GM18507 (cell line): Measurements from ENCODE around the gene SEMA5A.

ENCODE experiments used
- DNase-seq: peaks from one replicate; pipeline ENCODE4 v3.0.0; 2011; ENCODE audit warnings: low read depth; ENCODE audit not compliant: insufficient read length; ENCODE audit errors: extremely low spot score
- FAIRE-seq: peaks from 2 replicates; lab custom pipeline; 2011; peaks lifted over from hg19 to GRCh38; lab: Jason Lieb, UNC

The SEMA5A gene

GRCh38 chr5:9519537-9519936 is 26.3 kb downstream of the SEMA5A start:
- DNase-seq (no peak), FAIRE-seq (no peak)

GRCh38 chr5:9516591-9516990 is 29.3 kb downstream of the SEMA5A start:
- FAIRE-seq, result no peak
- DNase-seq, result no peak

GRCh38 chr5:9515436-9515835 is 30.4 kb downstream of the SEMA5A start:
- FAIRE-seq (no peak), DNase-seq (no peak)

GRCh38 chr5:9514968-9515367 is 30.9 kb downstream of the SEMA5A start:
- no peak for DNase-seq
- no peak for FAIRE-seq

- no peak for FAIRE-seq
- DNase-seq, result no peak
These were observed 32.0 kb downstream of the SEMA5A start for GRCh38 chr5:9513827-9514226.

- no peak for FAIRE-seq
- DNase-seq, result no peak
These were observed 33.4 kb downstream of the SEMA5A start for GRCh38 chr5:9512457-9512856.

GRCh38 chr5:9507974-9508373 is 37.9 kb downstream of the SEMA5A start:
- no peak for DNase-seq

GRCh38 chr5:9505225-9505624 is 40.6 kb downstream of the SEMA5A start:
- FAIRE-seq (no peak), DNase-seq (no peak)

More at GRCh38 chr5:9507974-9508373, 37.9 kb downstream of the SEMA5A start:
- FAIRE-seq, result no peak

- DNase-seq, result no peak
- no peak for FAIRE-seq
These were observed 43.0 kb downstream of the SEMA5A start for GRCh38 chr5:9502864-9503263.

- DNase-seq, result no peak
These were observed 43.6 kb downstream of the SEMA5A start for GRCh38 chr5:9502050-9502834.

GRCh38 chr5:9500625-9501024 is 45.2 kb downstream of the SEMA5A start:
- no peak for FAIRE-seq
- no peak for DNase-seq

More at GRCh38 chr5:9502050-9502834, 43.6 kb downstream of the SEMA5A start:
- FAIRE-seq, result no peak

- no peak for DNase-seq
- FAIRE-seq, result no peak
These were observed 45.7 kb downstream of the SEMA5A start for GRCh38 chr5:9500193-9500592.

- no peak for FAIRE-seq
These were observed 46.4 kb downstream of the SEMA5A start for GRCh38 chr5:9499498-9499876.

GRCh38 chr5:9498541-9499497 is 47.1 kb downstream of the SEMA5A start:
- DNase-seq (no peak), FAIRE-seq (no peak)

More at GRCh38 chr5:9499498-9499876, 46.4 kb downstream of the SEMA5A start:
- no peak for DNase-seq

- FAIRE-seq, result no peak
- DNase-seq, result no peak
These were observed 48.5 kb downstream of the SEMA5A start for GRCh38 chr5:9497347-9497746.

- DNase-seq, result no peak
- no peak for FAIRE-seq
These were observed 49.1 kb downstream of the SEMA5A start for GRCh38 chr5:9496801-9497200.

- FAIRE-seq (no peak), DNase-seq (no peak)
These were observed 50.8 kb downstream of the SEMA5A start for GRCh38 chr5:9495121-9495520.

- FAIRE-seq (no peak), DNase-seq (no peak)
These were observed 51.6 kb downstream of the SEMA5A start for GRCh38 chr5:9494301-9494700.

- DNase-seq (no peak), FAIRE-seq (no peak)
These were observed 55.3 kb downstream of the SEMA5A start for GRCh38 chr5:9490494-9491097.

- FAIRE-seq (no peak), DNase-seq (no peak)
These were observed 62.1 kb downstream of the SEMA5A start for GRCh38 chr5:9483779-9484178.
